Right atrium auricular region (tissue), 2 donors: ENCODE data around the gene GPR152. TPM values are rescaled to one million over a fixed set of nuclear protein-coding genes. Genes with fewer than 3 reads are reported as not detected.
A peak's percentile ranks its signal among the peaks of the same experiment; 100 is the strongest.
"Not testable (repeated sequence)": the region's sequence is repeated elsewhere in the genome, so short reads cannot be mapped to it uniquely, and the experiment has no call there.

ENCODE experiments used
- DNase-seq: peaks from one replicate; pipeline ENCODE4 v3.0.0-alpha.2; 2019; ENCODE audit warnings: low spot score
- H3K27ac ChIP-seq, 2 donors: fragments of 200-600 bp; sonication (generic); 1 replicate in 1 of 2; 2 replicates in 1 of 2; pipeline ENCODE4 v1.5.1; 2016 to 2019
- H3K27me3 ChIP-seq, 2 donors: fragments of 200-600 bp; sonication (generic); one replicate each; pipeline versions ENCODE4 v1.5.1 to v1.6.0; 2017 to 2019
- H3K36me3 ChIP-seq: fragments of 200-600 bp; sonication (generic); one replicate; pipeline ENCODE4 v1.5.1; 2016
- H3K4me1 ChIP-seq, 2 donors: fragments of 200-600 bp; sonication (generic); one replicate each; pipeline versions ENCODE4 v1.5.1 to v1.6.0; 2017 to 2019
- H3K4me3 ChIP-seq, 2 donors: fragments of 200-600 bp; sonication (generic); 1 replicate in 1 of 2; 2 replicates in 1 of 2; pipeline ENCODE4 v1.5.1; 2017 to 2019; ENCODE audit warnings: mild to moderate bottlenecking in 1 of 2, moderate library complexity in 1 of 2
- H3K9me3 ChIP-seq, 2 donors: fragments of 200-600 bp; sonication (generic); one replicate each; pipeline ENCODE4 v1.5.1; 2019
- CTCF ChIP-seq, 2 donors: fragments of 200-600 bp; sonication (generic); IDR thresholded peaks; one replicate each; pipeline ENCODE4 v1.5.1; 2019; ENCODE audit warnings: antibody characterized with exemption in 2 of 2
- total RNA-seq, 2 donors: library from RNA; depleted of rRNA; stranded (reverse); fragments of >200 nt; gene quantifications; one replicate each; pipeline ENCODE4 v1.1.0, GENCODE V29; 2016

Gene GPR152
- total RNA-seq, 2 donors from 2014 or later = not detected

DNA sequence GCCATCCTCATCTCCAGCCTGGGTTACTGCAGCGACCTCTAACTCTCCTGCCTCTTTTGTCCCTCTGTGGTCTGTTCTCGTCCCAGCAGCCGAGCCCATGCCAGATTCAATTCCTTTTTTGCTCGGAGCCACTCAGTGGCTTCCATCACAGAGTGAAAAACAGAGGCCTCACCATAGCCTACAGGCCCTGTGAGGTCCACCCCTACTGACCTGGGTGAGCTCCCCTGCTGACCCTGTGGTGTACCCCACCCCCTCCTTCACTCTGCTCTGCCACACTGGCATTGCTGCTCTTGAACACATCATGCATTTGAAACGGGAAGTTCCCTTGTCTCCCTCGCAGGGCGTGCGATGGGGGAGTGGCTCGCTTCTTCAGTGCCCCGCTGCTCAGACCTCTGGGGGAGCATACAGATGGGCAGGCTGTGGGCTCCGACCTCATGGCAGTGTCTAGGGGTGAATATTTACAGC lies 32.4 kb upstream of the GPR152 start:
- H3K36me3 ChIP-seq = peaks cover 22% of the 10 kb centered on the region
- no peak overlapping the region for H3K4me3 ChIP-seq
- no peak overlapping the region for H3K27ac ChIP-seq
- H3K4me1 ChIP-seq = peaks cover 0 to 34% of the 10 kb centered on the region in 2 donors
- H3K27me3 ChIP-seq = no peaks in the 10 kb centered on the region
- H3K9me3 ChIP-seq = no peaks in the 10 kb centered on the region
- DNase-seq = no peak
- TF ChIP-seq CTCF (IDR thresholded peaks at IDR 0.05) = no peak

- TF ChIP-seq CTCF (IDR thresholded peaks at IDR 0.05) = no peak
- Histone ChIP-seq H3K36me3 (peaks cover 15% of the 10 kb centered on the region), H3K27ac (peak overlapping the region; percentile 85 to 86), H3K4me3 (peak overlapping the region in 1 of 2 donors; percentile 60), H3K27me3 (no peaks in the 10 kb centered on the region), H3K9me3 (no peaks in the 10 kb centered on the region), H3K4me1 (peaks cover 0 to 34% of the 10 kb centered on the region in 2 donors)
- DNase-seq = no peak
Observed at GRCh38 chr11:67483831-67484665, 31.5 kb upstream of the GPR152 start.

DNA sequence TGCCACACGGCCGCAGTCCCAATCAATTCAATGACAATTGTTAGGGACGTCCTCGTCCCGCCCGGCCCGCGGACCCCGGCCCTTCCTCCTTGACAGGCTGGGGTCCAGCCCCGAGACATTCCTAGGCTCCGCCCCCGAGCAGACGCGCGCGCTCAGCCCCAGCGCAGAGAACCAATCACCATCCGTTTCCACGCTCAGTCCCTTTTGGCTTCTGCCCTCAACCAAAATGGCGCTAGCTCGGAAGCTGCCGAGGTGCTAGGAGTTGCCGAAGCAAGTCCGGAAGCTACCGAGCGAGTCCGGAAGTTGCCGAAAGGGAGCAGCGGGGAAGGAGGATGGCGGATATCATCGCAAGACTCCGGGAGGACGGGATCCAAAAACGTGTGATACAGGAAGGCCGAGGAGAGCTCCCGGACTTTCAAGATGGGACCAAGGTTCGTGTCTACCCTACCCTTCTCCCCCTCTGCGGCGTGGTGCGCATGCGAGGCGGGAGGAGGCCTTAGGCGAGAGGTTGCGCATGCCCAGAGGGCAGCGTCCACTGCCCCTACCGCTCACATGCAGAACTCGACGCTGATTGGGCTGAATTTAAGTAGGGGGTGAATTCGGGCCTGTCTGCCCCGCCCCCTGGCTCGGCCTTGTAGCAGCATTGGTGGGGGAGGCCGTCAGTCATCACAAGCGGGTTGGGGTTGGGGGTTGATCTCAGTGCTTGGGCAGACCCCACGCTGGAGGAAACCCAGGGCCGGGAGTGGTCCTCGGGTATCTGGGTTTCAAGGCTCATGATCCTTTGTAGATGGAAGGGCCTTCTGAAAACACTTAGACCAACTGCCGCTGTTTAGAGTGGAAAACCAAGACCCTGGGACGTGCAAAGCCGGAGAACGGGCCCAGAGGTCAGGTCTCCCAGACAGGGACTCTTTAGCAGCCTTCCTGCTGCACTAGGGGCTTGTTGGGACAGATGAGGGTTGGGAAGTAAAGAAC lies 30.6 kb upstream of the GPR152 start, which contains the start of gene AIP:
Gene AIP, plus strand, starts transcription at position 200 of the 972 bp plus-strand sequence. Its CDS starts 133 bp downstream, at position 333.
- no peak for TF ChIP-seq CTCF (IDR thresholded peaks at IDR 0.05)
- peak; percentile 97 for DNase-seq
- H3K36me3 ChIP-seq = peaks cover 15% of the 10 kb centered on the region
- H3K27me3 ChIP-seq = no peaks in the 10 kb centered on the region
- H3K4me3 ChIP-seq = peak within 1 kb of the TSS; percentile 52 to 60
- H3K4me1 ChIP-seq = peaks cover 0 to 34% of the 10 kb centered on the region in 2 donors
- H3K27ac ChIP-seq = peak within 1 kb of the TSS; percentile 85 to 86
- H3K9me3 ChIP-seq = no peaks in the 10 kb centered on the region

DNA sequence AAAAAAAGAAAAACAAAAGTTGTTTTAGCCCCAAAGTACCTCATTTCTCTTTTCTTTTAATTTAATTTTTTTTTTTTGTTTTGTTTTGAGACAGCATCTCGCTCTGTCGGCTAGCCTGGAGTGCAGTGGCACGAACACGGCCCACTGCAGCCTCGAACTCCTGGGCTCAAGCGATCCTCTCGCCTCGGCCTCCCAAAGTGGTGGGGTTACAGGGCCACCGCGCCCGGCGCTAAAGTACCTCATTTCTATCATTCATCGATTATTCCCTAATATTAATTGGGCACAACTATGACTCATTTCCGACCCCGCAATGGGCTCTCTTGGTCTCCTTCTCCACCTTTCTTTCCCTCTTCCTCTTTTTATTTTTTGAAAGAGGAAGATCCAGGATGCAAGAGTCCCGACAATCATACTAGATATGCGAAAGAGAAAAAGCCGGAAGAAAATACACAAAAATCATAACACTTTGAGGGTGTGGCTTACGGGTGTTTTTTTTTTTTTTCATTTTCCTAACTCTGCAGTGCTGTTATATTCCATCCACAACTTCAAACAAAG lies 29.8 kb upstream of the GPR152 start:
- H3K27ac ChIP-seq = peak overlapping the region; percentile 85 to 86
- peaks cover 0 to 34% of the 10 kb centered on the region in 2 donors for H3K4me1 ChIP-seq
- no peaks in the 10 kb centered on the region for H3K27me3 ChIP-seq
- no peaks in the 10 kb centered on the region for H3K9me3 ChIP-seq
- H3K4me3 ChIP-seq = peak overlapping the region; percentile 52 to 60
- no peak for TF ChIP-seq CTCF (IDR thresholded peaks at IDR 0.05)
- H3K36me3 ChIP-seq = peaks cover 7% of the 10 kb centered on the region
- no peak for DNase-seq

DNA sequence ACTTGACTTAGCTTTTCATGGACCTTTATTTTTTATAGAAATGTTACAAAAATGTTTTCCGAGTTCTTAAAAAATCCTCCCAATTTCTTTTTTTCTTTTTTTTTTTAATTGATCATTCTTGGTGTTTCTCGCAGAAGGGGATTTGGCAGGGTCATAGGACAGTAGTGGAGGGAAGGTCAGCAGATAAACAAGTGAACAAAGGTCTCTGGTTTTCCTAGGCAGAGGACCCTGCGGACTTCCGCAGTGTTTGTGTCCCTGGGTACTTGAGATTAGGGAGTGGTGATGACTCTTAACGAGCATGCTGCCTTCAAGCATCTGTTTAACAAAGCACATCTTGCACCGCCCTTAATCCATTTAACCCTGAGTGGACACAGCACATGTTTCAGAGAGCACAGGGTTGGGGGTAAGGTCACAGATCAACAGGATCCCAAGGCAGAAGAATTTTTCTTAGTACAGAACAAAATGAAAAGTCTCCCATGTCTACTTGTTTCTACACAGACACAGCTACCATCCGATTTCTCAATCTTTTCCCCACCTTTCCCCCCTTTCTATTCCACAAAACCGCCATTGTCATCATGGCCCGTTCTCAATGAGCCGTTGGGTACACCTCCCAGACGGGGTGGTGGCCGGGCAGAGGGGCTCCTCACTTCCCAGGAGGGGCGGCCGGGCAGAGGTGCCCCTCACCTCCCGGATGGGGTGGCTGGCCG lies 25.0 kb upstream of the GPR152 start:
- not testable (repeated sequence) for H3K27me3 ChIP-seq, DNase-seq, H3K27ac ChIP-seq, H3K4me3 ChIP-seq, H3K9me3 ChIP-seq, H3K4me1 ChIP-seq, H3K36me3 ChIP-seq

DNA sequence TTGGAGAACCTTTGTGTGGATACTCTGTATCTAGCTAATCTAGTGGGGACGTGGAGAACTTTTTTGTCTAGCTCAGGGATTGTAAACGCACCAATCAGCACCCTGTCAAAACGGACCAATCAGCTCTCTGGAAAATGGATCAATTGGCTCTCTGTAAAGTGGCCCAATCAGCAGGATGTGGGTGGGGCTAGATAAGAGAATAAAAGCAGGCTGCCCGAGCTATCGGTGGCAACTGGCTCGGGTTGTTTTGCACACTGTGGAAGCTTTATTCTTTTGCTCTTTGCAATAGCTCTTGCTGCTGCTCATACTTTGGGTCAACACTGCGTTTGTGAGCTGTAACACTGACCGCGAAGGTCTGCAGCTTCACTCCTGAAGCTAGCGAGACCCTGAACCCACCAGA lies 24.2 kb upstream of the GPR152 start:
- not testable (repeated sequence) for H3K9me3 ChIP-seq, H3K27me3 ChIP-seq, H3K36me3 ChIP-seq, H3K27ac ChIP-seq, H3K4me1 ChIP-seq, H3K4me3 ChIP-seq, DNase-seq
